Putamen (tissue), 1 donor: ENCODE measurements around the gene YIPF2.

Experiments
- DNase-seq: peaks from one replicate; pipeline ENCODE4 v3.0.0-alpha.2; 2016; ENCODE audit warnings: low spot score

YIPF2 gene

GRCh38 chr19:10874024-10874423 is 54.4 kb downstream of the YIPF2 start:
- no peak for DNase-seq

- DNase-seq, result no peak
Measured at GRCh38 chr19:10872546-10873107, 55.8 kb downstream of the YIPF2 start.
